Right hindlimb (tissue), 1 donor: ENCODE data around the gene TNIP1.

Source experiments
- DNase-seq: peaks from one replicate; pipeline ENCODE4 v3.0.0-alpha.2; 2018

Gene TNIP1

GRCh38 chr5:151019331-151019730 is 61.5 kb downstream of the TNIP1 start:
- DNase-seq: no peak

- DNase-seq: no peak
Observed at GRCh38 chr5:151018846-151019245, 62.0 kb downstream of the TNIP1 start.

GRCh38 chr5:151017897-151018296 is 62.9 kb downstream of the TNIP1 start:
- DNase-seq: no peak

- DNase-seq: no peak
Observed at GRCh38 chr5:151016700-151017099, 64.1 kb downstream of the TNIP1 start.

GRCh38 chr5:151015974-151016587 is 64.8 kb downstream of the TNIP1 start:
- DNase-seq: no peak

- no peak for DNase-seq
Observed at GRCh38 chr5:151014680-151015343, 66.0 kb downstream of the TNIP1 start.

- no peak for DNase-seq
Observed at GRCh38 chr5:151012862-151013261, 68.0 kb downstream of the TNIP1 start.

GRCh38 chr5:151008906-151009305 is 71.9 kb downstream of the TNIP1 start:
- no peak for DNase-seq

- no peak for DNase-seq
Observed at GRCh38 chr5:151008210-151008491, 72.7 kb downstream of the TNIP1 start.

- DNase-seq: no peak
Observed at GRCh38 chr5:151007430-151008209, 73.2 kb downstream of the TNIP1 start.

GRCh38 chr5:151006704-151007334 is 74.0 kb downstream of the TNIP1 start:
- DNase-seq: no peak

- DNase-seq: peak; percentile 93
Observed at GRCh38 chr5:151005950-151006576, 74.8 kb downstream of the TNIP1 start.

GRCh38 chr5:151005187-151005949 is 75.5 kb downstream of the TNIP1 start:
- DNase-seq: peak; percentile 60

GRCh38 chr5:151004499-151004898 is 76.3 kb downstream of the TNIP1 start:
- no peak for DNase-seq

GRCh38 chr5:151003503-151003860 is 77.4 kb downstream of the TNIP1 start:
- no peak for DNase-seq

GRCh38 chr5:151002681-151003502 is 77.9 kb downstream of the TNIP1 start:
- DNase-seq: no peak

GRCh38 chr5:151002250-151002649 is 78.6 kb downstream of the TNIP1 start:
- no peak for DNase-seq

- DNase-seq: no peak
Observed at GRCh38 chr5:151001436-151001835, 79.4 kb downstream of the TNIP1 start.

GRCh38 chr5:150999704-151000442 is 81.0 kb downstream of the TNIP1 start:
- DNase-seq: peak; percentile 50

- no peak for DNase-seq
Observed at GRCh38 chr5:150993826-150994412, 86.9 kb downstream of the TNIP1 start.

- DNase-seq: no peak
Observed at GRCh38 chr5:150993422-150993821, 87.4 kb downstream of the TNIP1 start.
